ENCODE results near the gene ECSCR.
A peak's percentile ranks its signal among the peaks of the same experiment; 100 is the strongest.
"Not testable (repeated sequence)": the region's sequence is repeated elsewhere in the genome, so short reads cannot be mapped to it uniquely, and the experiment has no call there.

The ECSCR gene, protein sequence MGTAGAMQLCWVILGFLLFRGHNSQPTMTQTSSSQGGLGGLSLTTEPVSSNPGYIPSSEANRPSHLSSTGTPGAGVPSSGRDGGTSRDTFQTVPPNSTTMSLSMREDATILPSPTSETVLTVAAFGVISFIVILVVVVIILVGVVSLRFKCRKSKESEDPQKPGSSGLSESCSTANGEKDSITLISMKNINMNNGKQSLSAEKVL

DNA sequence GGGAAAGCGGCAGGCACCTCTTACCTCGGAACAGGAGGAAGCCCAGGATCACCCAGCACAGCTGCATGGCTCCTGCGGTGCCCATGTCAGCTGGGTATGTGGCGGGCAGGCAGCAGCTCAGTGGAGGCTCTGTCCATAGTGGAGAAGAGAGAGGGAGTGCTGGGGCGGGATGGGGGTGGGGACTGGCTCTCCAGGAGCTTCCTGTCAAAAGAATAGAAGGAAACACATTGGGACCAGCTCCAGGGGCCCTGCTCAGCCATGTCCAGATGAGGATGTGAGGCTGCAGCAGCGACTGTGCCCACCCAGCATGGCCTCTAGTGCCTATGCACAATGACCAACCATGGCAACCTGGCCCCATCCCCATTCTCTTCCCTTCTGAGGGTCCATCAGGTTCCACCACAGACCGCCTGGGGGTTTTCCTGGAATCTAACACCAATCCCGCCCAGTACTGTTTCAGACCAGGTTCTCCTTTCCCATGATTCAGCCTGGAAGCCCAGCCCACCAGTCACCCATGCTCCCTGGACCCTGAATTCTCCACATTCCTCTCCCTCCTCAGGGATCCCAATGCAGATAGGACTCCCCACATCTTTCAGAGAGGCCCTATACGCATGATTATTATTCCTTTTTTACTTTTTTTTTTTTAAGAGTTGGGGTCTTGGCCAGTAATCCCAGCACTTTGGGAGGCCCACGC lies at the start of gene ECSCR:
Gene ECSCR, minus strand, starts transcription at position 158 of the 691 bp plus-strand sequence. Its CDS starts 73 bp downstream, at position 85.
- DNase-seq: no peak

DNA sequence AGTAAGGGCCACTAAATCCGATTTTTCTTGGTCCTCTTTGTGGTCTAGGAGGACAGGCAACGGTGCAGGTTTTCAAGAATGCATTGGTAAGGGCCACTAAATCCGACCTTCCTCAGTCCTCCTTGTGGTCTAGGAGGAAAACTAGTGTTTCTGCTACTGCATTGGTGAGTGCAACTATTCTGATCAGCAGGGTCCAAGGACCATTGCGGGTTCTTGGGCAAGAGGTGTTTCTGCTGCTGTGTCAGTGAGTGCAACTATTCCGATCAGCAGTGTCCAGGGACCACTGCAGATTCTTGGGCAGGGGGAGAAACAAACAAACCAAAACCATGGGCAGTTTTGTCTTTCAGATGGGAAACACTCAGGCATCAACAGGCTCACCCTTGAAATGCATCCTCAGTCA lies 42.2 kb upstream of the ECSCR start:
- not testable (repeated sequence) for DNase-seq

DNA sequence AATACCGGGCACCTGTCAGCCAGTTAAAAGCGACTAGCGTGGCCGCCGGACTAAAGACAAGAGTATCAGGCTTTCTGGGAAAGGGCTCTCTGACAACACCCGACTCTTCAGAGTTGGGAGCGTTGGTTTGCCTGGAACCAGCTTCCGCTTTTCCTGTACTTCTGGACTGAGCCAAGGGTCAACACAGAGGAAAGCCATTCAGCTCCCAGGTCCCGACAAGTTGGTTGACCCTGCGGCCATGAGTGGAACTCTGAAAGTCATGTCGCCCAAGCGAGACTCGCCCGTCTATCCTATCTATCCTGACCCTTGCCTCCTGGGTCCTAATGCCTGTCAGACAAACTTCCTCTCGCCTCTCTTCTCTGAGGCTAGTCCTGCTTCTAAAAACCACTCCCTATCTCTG lies 41.3 kb upstream of the ECSCR start:
- not testable (repeated sequence) for DNase-seq

GRCh38 chr5:139503036-139503817 lies 40.7 kb upstream of the ECSCR start:
- not testable (repeated sequence) for DNase-seq

- DNase-seq: no peak
Measured at GRCh38 chr5:139501381-139501780, 38.8 kb upstream of the ECSCR start.

DNA sequence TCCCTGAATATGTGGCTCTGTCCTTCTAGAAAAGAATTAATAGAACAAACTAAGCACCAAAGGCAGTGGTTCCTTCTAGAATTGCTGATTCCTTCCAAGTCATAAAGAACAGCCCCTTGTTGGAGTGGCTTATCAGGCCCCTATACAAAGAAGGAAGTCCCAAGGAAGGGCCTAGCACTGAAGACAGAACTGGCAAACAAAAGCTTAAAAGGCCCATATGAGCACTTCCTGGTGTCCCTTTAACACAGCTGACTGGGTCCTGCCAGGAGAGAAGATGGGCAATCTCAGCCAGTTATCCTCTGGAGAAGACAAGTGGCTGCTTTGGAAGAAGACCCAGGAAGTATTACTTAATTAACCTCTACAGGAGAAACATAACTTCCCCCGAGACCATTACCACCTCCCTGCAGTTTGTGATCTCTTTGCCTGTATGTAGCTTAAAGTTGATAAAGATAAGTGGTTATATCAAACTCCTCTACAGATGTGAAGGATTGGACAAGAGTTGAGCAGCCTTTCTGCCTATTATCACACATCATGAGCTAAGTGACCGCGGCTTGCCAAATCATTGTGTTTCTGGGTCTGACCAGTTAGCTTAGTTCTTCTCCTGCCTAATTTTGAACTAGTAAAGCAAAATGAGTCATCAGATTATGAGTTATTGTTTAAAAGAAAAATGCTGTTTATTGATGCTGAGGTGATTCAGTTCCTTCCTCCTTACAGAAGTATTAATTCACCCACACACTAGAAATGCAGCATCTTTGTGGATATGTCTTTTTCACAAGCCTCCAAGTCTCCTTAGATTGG lies 33.3 kb upstream of the ECSCR start:
- no peak for DNase-seq

DNA sequence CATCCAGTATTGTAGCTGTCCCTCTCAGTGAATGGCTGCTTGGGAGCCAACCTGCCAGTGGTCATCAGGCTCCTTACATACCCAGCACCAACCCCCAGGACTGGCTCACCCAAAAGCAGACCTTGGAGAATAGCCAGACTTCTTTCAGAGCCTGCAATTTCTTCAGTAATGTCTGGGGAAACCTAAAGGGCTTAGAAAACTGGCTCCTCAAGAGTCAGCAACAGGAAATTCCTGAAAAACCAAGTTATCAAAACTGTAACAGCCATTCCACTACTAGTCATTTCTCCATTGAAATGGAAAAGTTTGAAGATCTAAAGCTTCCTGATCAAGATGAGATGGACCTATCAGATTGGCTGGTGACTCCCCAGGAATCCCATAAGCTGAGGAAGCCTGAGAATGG lies 32.3 kb upstream of the ECSCR start:
- no peak for DNase-seq

DNA sequence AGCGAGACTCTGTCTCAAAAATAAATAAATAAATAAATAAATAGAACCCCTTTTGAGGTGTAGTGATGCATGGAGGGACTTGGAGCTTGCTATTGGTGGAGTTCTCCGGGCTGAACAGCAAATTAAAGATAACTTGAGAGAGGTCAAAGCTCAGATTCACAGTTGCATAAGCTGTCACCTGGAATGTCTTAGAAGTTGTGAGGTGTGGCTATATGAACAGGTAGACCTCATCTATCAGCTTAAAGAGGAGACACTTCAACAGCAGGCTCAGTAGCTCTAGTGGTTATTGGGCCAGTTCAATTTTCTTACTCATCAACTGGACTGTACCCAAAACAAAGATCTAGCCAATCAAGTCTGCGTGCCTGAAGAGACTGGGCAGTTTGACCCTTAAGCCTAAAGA lies 31.7 kb upstream of the ECSCR start:
- DNase-seq: no peak

DNA sequence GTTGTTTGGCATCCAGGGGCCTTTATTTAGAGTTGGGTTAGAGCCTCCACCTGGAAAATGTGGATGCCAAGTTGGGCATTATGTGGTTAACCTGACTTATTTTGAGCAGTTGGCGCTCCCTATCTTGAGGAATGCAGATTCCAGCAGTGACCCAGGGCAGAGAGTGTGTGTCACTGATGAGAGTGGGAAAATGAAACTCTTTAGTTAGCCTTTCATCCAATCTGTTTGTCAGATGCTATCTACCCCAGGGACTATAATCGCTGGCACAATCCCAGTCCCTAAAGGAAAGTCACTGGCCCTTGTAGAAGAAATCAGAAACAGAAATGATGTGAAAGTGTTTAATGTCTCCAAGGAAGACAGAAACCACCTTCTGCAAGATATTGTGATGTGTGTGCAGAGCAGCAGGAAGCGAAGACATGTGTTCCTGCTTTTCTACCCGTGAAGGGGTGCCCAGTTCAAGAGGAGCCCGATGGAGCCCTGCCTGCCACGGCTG lies 30.2 kb upstream of the ECSCR start:
- DNase-seq: no peak

DNA sequence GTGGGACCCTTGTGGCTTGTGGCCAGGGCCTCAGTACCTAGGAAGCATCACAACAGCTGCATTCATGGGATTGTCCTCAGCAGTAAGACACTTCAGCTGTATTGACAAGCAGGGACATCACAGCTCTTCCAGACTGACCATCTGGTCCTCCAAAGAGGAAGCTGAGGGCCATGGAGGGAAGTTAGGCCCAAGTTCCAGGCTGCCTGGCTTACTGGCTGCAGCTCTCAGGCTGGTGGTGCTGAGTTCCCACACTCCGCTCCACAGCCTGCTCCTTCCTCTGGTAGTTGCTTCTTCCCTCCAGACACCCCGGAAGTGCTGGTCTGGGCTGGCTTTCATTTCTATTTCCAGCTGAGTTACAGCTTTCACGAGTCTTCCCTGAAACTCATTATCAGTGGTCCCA lies 25.7 kb upstream of the ECSCR start:
- DNase-seq: no peak

DNA sequence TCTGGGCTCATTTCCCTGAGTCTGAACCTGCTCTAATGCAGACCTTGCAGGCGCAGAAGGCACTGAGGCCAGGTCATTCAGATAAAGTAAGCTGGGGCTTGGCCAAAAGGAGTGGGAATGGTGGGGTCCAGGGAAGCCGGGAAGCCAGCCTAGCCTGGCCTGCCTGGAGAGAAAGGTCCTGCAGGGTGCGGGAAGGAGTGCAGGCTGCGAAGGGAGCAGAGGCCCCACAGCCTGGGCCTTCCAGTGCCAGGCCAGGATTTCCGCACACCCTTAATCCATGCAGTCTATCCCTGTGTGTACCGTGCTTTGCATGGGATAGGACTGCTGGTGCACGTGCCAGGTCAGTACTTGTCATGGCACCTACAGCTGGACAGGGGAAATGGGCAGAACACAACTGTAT lies 23.7 kb upstream of the ECSCR start:
- no peak for DNase-seq

DNA sequence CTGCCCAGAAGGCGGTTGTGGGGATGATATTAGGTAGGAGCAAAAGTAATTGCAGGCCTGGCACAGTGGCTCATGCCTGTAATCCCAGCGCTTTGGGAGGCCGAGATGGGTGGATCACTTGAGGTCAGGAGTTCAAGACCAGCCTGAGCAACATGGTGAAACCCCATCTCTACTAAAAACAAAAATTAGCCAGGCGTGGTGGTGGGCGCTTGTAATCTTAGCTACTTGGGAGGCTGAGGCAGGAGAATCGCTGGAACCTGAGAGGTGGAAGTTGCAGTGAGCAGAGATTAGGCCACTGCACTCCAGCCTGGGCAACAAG lies 20.3 kb upstream of the ECSCR start:
- not testable (repeated sequence) for DNase-seq

- peak in 2 of 4 experiments; percentile 23 to 42 for DNase-seq
Measured at GRCh38 chr5:139482050-139482889, 19.7 kb upstream of the ECSCR start, which contains the start of gene STING1. Gene STING1 (minus strand): TSS chr5:139482758. CDS start chr5:139481704, 1,054 bp downstream.

GRCh38 chr5:139481580-139482049 lies 19.1 kb upstream of the ECSCR start:
- DNase-seq: no peak

DNA sequence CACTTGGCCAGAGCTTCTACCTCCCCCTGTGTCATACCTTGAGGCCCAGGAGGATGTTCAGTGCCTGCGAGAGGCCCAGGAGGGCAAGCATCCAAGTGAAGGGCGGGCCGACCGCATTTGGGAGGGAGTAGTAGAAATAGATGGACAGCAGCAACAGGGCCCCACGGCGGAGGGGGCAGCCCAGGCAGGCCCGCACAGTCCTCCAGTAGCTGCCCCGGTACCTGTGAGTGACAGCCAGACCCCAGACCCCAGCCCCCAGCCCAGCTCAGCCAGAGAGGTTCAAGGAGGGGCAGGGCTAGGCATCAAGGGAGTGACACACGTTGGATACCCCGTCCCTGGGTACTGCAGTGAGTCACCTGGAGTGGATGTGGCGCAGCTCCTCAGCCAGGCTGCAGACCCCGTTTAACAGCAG lies 18.6 kb upstream of the ECSCR start:
- DNase-seq: no peak

DNA sequence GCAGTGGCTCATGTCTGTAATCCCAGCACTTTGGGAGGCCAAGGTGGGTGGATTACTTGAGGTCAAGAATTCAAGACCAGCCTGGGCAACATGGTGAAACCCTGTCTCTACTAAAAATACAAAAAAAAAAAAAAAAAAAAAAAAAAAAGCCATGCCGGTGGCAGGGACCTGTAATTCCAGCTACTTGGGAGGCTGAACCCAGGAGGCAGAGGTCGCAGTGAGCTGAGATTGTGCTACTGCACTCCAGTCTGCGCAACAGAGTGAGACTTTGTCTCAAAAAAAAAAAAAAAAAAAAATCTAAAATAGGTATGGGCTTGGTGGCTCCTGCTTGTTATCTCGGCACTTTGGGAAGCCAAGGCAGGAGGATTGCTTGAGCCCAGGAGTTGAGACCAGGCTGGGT lies 17.2 kb upstream of the ECSCR start:
- DNase-seq: not testable (repeated sequence)

- not testable (repeated sequence) for DNase-seq
Measured at GRCh38 chr5:139478657-139479423, 16.3 kb upstream of the ECSCR start.

GRCh38 chr5:139475865-139476617 lies 13.5 kb upstream of the ECSCR start:
- no peak for DNase-seq

GRCh38 chr5:139474890-139475791 lies 12.6 kb upstream of the ECSCR start:
- DNase-seq: no peak

Data from activated CD4-positive, CD25-positive, alpha-beta regulatory T cell (primary cell).